GM19328 (cell line): ENCODE results near the gene KCNJ18.
"Not testable (repeated sequence)": the region's sequence is repeated elsewhere in the genome, so short reads cannot be mapped to it uniquely, and the experiment has no call there.

ENCODE experiments used
- ATAC-seq: cut with Tn5 transposase; IDR thresholded peaks from one replicate; pipeline ENCODE4 v1.9.1; 2021; ENCODE audit warnings: mild to moderate bottlenecking, moderate library complexity; ENCODE audit not compliant: unreplicated experiment

Gene KCNJ18

GRCh38 chr17:21719511-21720226 is 27.3 kb downstream of the KCNJ18 start:
- not testable (repeated sequence) for ATAC-seq

DNA sequence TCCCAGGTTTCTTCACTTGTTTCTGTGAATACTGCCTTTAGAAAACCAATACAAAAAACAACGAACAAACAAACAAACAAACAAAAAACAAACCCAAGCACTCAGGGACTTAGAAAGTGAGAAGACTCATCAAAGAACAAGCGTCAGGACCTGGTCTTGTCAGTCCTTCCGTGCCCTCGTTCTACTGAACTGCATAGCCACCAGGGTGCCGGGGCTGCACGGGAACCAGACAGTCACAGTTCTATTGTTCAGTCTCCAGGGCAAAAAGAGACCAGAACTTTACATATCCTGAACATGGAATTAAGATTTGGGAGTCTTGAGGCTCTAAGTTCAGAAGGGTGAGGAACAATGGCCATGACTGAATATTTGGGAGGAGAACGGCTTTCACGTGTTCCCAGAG is 28.2 kb downstream of the KCNJ18 start:
- not testable (repeated sequence) for ATAC-seq

DNA sequence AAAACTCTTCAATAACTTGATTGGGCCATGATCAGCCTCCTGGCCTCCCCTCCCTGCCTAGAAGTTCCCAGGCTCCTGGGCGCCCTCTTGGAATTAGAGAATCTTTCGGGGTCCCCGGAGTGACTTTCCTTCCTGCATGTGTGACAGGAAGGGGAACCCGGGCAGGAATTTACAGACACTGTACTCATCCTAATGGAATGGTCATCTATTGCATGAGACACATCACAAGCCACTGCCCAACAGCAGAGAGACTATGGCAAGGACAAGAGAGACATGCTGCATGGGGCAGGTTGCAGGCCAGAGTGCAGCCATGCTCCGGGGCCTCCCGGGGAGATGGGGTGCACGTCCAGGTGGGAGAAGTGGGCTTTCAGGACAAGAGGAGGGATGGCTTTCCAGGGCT is 29.9 kb downstream of the KCNJ18 start:
- not testable (repeated sequence) for ATAC-seq

DNA sequence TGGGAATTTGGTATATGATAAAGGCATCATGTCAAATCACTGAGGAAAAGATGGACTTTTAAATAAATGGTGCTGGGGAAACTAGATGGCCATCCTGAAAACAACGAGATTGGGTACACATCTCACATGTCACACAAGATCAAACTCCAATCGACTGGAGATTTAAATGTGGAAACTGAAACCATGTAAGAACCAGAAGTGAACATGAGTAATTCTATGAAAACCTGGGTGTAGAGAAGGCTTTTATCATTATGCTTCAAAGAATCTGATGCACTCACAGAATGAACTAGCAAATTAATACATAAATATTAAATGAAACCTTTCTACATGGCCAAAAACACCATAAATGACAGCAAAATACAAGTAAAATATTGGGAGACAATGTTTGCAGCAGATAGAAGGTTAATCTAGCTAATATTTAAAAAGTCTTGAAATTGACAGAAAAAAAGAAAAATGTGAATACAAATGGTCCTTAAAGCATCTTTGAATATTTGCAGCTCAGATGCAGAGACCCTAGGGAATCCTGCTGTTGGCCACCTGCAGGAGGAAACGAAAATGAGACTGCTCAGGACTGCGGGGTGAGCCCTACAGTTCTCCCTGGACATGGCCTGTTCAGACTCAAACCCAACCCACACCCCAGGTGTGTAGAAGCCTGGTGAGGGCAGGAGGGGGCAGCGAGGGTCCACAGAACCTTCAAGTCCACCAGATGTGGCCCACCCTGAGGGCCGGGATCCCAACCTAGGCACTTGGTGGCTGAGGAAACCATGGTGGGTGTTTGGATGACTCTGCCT is 32.1 kb downstream of the KCNJ18 start:
- not testable (repeated sequence) for ATAC-seq

- ATAC-seq, result not testable (repeated sequence)
Measured at GRCh38 chr17:21731076-21731475, 38.8 kb downstream of the KCNJ18 start.

- not testable (repeated sequence) for ATAC-seq
Measured at GRCh38 chr17:21733931-21734330, 41.6 kb downstream of the KCNJ18 start.

- not testable (repeated sequence) for ATAC-seq
Measured at GRCh38 chr17:21735814-21736213, 43.5 kb downstream of the KCNJ18 start.

GRCh38 chr17:21737015-21737580 is 44.8 kb downstream of the KCNJ18 start:
- ATAC-seq, result not testable (repeated sequence)

DNA sequence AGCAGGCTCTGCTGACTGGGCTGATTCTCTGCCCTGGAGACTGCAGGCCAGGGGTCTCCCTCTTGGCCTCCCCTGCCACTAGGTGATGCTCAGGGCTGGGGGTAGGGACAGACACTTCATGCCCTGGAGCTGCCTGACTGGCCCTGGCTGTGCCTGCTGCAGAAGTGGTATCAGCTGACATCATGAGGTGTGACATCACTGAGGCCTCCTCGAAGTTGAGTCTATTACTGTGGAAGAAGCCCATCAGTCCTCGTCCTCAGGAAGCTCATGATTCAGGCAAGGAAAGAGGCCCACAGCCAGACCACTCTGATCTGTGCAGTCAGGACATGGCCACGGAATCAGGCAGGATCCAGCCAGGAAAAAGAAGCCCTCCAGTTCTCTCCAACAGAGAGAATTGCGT is 45.9 kb downstream of the KCNJ18 start:
- ATAC-seq, result not testable (repeated sequence)

DNA sequence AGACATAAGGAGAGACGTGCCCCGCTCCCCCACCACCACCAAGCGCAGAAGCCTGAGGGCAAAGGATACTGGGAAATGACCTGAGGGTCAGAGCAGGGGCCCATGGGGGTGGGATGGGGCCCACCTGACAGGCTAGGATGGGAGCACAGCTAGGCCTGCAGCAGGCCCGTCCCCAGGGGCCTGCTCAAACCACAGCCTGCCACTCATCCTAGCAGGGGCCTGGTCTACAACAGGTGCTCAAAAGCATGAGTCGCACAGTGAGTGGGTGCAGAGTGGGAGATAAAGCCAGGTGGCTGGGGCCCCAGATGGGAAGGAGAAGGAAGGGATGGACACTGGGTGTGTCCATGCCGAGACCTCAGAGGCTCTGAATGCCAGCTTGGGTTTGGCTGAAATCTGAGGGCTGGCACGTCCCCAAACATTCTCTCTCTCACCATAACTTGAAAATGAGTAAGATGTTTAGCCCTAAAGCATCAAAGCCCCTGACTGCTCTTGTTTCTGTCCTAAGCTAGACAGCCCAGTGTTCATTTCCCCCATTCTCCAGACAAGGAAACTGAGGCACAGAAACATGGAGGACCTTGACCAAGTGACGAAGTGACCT is 46.7 kb downstream of the KCNJ18 start:
- ATAC-seq, result not testable (repeated sequence)

DNA sequence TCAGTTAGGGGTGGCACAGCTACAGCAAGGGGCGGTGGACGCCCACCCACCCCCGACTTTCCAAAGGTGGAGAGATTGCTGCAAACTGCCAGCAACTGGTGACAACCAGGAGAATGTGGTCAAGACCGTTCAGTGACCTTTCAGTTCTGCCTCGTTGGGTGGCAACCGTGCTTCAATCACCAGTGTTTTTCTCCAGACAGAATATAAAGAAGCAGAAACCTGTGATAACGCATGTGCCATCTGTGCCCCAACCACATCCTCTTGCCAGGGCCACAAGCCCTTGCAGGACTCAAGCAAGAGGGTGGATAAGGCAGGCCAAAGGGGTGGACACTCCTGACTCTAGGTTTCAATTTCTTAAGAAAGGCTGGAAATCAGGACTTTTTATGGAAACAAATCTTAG is 47.2 kb downstream of the KCNJ18 start:
- ATAC-seq, result not testable (repeated sequence)

DNA sequence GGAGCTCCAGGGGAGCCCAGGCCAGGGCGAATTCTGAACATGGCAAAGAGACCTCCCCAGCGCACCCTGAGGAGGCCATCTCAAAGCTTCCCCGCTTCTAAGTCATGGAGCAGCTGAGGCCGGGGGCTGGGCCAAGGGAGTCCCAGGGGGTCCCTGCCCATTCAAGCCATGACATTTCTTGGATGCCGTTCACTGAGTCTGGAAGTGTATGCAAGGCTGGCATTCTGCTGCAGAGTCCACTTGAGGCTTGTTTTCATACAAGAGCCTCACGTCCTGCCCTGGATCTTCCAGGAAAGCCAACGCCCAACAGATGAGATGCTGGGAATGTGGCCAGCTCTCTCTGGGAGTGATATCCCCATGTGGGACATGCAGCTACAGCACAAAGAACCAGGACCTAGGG is 48.5 kb downstream of the KCNJ18 start:
- not testable (repeated sequence) for ATAC-seq

DNA sequence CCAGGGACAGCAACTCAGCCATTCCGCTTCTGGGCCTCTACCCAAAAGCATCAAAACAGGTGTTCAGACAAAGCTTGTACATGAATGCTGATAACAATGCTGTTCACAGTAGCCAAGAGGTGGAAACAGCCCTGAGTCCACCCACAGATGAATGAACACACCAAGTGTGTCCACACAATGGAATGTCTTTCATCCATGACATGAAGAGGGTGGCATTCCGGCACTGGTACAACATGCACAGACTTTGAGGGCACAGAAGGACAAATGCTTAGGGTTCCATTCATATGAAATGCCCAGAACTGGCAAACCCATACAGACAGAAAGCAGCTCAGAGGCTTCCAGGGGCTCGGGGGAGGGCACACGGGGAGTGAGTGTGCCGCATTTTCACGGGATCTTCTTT is 49.2 kb downstream of the KCNJ18 start:
- not testable (repeated sequence) for ATAC-seq

DNA sequence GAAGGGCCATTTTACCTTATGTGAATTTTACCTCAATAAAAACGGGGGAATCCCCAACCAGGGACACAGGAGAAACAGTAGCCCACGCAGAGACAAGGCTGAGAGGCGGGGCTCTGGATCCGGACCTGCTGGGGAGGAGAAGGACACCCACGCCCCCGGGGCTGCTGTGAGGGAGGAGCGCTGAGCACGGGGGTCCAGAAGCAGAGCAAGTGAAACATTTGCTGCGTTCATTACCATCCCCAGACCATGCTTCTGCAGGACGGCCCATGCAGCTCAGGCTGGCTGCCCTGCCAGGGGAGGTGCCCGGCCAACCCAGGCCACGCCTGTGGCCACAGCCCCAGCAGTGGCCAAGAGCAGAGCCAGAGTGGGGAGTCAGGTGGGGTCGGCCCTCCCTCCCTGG is 50.0 kb downstream of the KCNJ18 start:
- ATAC-seq, result no peak

- ATAC-seq, result not testable (repeated sequence)
Measured at GRCh38 chr17:21744151-21744550, 51.8 kb downstream of the KCNJ18 start.

DNA sequence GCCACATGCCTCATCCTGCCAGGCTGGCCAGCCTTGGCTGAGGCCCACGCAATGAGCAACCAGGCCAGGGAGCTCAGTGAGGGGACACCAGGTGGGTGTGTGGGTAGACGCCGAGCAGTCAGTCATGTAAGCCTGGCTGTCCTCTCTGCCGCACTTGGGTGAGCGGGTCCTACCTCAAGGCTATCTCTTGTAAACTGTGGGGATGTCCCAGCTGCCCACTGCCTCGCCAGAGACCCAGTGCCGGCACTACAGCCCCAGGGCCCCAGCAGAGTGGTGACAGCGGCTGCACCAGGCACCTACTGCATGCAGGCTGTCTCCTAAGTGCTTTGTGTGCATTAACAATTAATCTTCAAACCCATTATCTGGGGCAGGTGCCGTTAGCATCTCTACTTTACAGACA is 52.3 kb downstream of the KCNJ18 start:
- not testable (repeated sequence) for ATAC-seq

DNA sequence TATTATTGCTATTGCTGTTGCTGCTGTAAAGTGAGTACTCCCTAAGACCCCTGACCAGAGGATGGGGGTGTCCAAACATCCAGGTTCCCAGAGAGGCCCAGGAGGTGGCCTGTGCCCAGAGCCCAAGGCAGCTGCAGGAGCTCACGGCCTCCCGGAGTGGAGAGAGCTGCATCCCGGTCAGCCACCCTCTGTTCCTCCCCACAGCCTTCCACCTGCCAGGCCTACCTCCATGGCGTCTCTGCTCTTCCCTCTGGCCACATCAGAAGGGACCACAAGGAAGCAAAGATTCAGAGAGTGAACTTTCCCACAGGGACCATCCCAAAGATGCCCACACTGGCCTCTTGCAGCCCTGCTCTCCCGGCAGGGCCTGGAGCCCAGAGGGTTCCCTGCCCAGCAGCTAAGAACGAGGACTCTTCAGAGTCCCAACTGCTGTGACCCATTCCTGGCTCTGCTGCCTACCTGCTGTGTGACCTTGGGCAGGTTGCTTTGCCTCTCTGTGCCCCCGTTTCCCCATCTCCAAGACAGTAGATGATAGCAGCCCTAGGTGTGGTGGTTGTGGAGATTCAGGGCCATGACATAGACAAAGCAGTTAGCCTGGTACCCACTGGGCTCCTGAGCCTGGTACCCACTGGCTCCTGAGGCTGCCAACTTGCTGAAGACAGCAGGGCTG is 53.2 kb downstream of the KCNJ18 start:
- ATAC-seq, result not testable (repeated sequence)

DNA sequence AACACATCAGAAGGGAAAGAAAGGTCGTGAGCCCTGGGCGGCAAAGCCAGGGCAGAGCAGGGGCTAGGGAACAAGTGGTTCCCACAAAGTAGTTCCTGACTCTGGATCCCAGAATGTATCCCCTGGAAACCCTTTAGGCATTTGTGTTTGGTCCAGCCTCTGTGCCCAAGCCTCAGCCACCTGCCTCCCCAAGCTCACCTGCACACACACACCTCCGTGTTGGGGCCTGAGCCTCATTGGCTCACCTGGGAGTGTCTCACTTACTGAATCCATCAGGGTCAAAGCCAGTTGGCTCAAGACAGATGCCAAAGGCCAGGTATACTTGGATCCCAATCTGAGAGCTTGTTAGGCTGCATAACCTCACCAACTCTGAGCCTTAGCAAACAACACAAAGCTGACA is 54.1 kb downstream of the KCNJ18 start:
- not testable (repeated sequence) for ATAC-seq

DNA sequence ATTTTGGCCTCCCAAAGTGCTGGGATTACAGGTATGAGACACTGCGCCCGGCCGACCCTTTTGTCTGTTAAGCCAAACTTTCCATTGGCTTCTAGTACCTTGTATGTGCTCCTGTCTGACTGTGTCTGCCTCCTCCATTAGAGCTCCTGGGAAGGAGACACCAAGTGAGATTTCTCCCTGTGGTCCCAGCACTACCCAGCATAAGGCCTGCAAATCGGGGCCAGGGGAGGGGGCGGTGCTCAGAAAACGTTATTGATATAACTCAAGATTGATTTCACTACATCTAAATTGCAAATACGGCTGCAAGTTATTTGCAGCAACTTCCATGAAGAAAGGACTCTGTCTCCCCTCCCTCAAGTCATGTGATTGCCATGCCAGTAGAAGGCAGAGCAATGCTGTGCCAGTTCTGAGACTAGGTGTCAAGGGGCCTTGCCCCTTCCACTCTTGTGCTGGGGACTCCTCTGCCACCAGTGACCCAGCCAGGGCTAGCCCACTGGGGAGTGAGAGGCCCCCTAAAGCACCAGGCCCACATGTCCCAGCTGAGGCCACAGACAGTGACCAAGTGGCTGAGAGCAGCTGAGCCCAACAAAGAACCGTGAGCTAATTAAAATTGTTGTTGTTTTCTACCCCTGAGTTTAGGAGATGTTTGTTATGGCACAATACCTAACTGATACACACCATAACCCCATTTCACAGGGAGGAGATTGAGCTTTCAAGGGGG is 55.0 kb downstream of the KCNJ18 start:
- not testable (repeated sequence) for ATAC-seq

GRCh38 chr17:21748686-21749085 is 56.4 kb downstream of the KCNJ18 start:
- not testable (repeated sequence) for ATAC-seq
